ENCODE data around the gene KNDC1.

Gene KNDC1

GRCh38 chr10:133266056-133266795 lies 106.2 kb downstream of the KNDC1 start:
- DNase-seq, result no peak

DNA sequence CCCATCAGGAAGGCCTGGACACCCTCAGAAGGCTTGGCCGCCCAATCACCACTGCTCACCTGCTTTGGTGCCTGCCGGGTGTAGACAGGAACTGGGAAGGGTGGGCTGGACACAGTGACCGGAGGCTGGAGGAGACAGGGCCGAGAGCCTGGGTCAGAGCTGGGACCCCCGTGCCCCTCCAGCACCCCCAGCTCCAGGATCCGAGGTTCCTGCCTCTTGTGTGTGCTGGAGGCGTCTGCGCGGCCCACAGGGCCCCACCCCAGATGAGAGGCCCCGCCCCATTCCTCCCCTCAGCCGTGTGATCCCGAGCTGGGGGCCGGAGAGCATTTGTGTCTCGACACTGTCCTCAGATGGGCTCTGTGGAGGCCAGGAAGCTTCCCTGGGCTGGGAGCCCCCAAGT lies 107.3 kb downstream of the KNDC1 start:
- no peak for DNase-seq

DNA sequence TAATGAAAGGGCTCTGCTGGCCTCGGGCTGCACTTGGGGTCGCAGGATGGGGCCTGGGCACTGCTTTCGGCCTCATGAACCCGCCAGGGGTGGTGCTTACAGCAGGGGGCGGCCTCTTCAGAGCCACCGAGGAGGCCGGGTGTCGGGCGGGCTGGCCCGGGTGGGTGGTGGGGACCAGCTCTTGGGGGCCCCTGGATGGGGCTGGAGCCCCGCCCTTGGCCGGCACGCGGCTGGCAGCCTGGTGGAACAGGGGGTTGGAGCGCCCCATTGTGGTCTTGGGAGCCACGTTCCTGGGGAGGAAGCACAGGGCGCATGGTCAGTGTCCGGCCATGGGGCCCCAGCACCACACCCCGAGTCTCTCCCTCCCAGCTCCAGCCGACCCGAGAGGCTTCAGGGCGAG lies 107.8 kb downstream of the KNDC1 start:
- DNase-seq, result no peak

- no peak for DNase-seq
Observed at GRCh38 chr10:133268532-133268931, 108.5 kb downstream of the KNDC1 start.

- DNase-seq, result no peak
Observed at GRCh38 chr10:133269367-133269766, 109.3 kb downstream of the KNDC1 start.

GRCh38 chr10:133270204-133270603 lies 110.2 kb downstream of the KNDC1 start:
- DNase-seq, result no peak

DNA sequence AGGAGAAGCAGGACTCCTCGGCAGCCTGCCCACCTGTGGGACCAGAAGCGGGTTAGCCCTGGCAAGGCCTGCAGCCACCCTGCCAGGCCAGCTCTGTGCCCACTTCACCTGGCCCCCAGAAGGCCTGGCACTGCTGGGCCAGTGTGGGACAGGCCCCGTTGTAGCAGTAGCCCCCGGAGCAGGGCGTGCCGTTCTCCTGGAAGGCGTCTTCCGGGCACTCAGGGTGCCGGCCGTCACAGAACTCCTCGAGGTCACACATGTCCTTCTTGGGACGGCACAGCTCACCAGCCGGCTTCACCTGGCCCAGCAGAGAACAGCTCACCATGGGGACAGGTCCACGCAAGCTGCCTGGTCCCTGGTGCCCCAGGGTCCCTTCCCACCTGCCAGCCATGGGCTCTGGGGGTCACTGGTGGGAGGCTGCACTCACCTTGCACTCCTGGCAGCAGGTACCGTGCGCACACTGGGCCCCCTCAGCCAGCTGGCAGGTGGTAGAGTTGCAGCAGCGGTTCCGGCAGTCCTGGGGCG lies 110.8 kb downstream of the KNDC1 start:
- DNase-seq, result no peak

DNA sequence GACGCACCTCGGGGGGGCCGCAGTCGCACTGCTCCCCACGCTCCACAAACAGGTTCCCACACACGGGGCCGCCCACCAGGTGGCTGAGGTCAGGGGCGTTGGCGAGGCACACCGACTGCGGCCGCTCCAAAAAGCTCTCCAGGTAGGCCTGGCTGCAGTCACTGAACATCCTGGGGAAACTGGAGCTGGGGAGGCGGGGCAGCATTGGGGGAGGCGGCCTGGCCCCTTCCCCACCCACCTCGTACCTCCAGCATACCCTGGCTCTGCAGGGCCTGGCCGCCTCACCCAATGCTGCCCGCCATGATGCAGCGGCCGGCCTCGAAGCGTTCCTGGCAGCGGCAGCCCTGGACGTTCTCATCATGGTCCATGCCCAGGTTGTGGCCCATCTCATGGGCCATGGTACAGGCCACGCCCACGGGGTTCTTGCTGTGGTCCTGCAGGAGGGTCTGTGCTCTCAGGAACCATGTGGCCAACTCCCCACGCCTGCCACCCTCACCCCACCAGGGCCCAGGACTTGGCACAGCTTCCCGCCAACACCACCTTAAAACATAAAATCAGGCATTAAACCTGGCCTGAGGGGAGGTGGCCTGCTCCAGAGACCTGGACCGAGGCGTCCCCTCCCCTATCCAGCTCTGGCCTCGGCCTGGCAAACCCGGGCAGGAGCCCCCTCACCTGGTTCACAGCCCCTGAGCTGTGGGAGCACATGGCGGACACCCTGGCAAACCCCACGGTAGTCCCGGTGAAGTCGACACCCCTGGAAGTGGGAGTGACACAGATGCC lies 111.7 kb downstream of the KNDC1 start:
- no peak for DNase-seq

GRCh38 chr10:133272301-133272963 lies 112.4 kb downstream of the KNDC1 start:
- DNase-seq, result no peak

DNA sequence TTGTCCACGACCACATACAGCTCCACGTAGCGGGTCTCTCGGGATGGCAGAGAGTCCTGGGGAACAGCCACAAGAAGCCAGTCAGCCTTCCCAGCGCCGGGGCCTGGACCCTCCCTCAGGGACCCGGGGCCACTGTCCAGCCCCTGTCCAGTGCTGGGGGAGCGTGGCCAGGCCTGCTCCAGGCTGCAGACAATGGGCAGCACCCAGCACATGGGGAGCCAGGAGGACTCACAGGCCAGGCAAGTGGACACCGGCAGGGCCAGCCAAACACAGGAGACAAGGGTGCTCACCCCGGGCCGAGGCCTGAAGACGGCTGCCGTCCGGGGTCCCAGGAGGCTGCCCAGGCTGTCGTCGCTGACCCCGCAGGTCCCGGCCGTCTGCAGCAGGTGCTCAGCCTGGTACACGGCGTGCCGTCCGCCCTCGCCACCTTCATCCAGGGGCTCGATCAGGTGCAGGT lies 113.0 kb downstream of the KNDC1 start:
- no peak for DNase-seq

DNA sequence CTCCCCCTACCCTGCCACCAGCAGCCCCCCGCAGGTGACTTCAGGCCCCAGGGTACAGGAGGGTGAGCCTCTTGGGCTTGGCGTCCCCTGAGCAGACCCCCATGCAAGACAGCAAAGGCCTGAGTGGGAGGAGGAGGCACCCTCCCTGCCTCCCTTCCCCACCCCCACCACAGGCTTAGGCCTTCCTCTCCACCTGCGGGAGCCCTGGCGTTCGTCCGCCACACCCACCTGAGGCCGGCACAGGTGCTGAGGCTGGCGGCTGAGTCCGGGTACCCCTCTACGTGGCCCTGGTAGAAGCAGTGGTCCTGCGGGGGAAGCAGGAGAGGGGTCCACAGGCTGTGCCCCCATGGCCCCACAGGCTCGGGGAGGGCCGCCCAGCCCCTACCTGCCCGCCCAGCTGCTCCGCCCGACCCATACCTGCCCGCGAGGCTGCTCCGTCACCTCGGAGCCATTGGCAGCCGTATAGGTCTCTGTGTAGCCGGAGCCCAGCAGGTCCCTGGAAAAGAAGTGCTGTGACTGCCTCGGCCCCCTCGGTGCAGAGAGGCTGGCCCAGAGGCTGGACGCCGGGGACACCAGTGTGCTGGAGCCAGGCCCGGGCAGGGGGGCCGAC lies 113.6 kb downstream of the KNDC1 start:
- no peak for DNase-seq

GRCh38 chr10:133274751-133275683 lies 115.0 kb downstream of the KNDC1 start:
- DNase-seq, result peak; percentile 51

GRCh38 chr10:133275684-133276092 lies 115.7 kb downstream of the KNDC1 start:
- peak; percentile 34 for DNase-seq

All from suppressor macrophage treated with lipopolysaccharide for 4 hours (primary cell).